Measurements from ENCODE around the gene EOGT.

- TF ChIP-seq CTCF (IDR thresholded peaks at IDR 0.05 in 4 of 5, conservative IDR thresholded peaks at IDR 0.05 in 1 of 5) (no peak), POLR2A (IDR thresholded peaks at IDR 0.05) (no peak)
Measured at GRCh38 chr3:69008980-69009379, 4.5 kb downstream of the EOGT start.
